Transverse colon (tissue), 4 donors: ENCODE data around the gene CCDC85C.

ENCODE experiments used
- EP300 ChIP-seq: sonication (generic); formaldehyde crosslinking; IDR thresholded peaks from one replicate; pipeline ENCODE4 v1.6.1; 2017; ENCODE audit warnings: antibody characterized with exemption, low read depth
- POLR2A ChIP-seq: fragments of 450-650 bp; IDR thresholded peaks from one replicate; pipeline ENCODE4 v1.6.1; 2016; ENCODE audit warnings: antibody characterized with exemption, mild to moderate bottlenecking, moderate library complexity
- POLR2AphosphoS5 ChIP-seq, 3 donors: sonication (generic); formaldehyde crosslinking; IDR thresholded peaks; one replicate each; pipeline ENCODE4 v1.6.1; 2016; ENCODE audit warnings: antibody characterized with exemption in 3 of 3
- TF ChIP-seq, protein P1 (sequence below), 5 experiments: fragments of 200-600 bp in 3 of 5; fragments of 450-650 bp in 2 of 5; sonication (generic) in 3 of 5; IDR thresholded peaks; 1 replicate in 2 of 5; 2 replicates in 3 of 5; pipeline ENCODE4 v1.5.1; 2016 to 2017; ENCODE audit warnings: antibody characterized with exemption in 5 of 5, inconsistent platforms in 3 of 5, mild to moderate bottlenecking in 2 of 5, moderate library complexity in 1 of 5

DNA sequence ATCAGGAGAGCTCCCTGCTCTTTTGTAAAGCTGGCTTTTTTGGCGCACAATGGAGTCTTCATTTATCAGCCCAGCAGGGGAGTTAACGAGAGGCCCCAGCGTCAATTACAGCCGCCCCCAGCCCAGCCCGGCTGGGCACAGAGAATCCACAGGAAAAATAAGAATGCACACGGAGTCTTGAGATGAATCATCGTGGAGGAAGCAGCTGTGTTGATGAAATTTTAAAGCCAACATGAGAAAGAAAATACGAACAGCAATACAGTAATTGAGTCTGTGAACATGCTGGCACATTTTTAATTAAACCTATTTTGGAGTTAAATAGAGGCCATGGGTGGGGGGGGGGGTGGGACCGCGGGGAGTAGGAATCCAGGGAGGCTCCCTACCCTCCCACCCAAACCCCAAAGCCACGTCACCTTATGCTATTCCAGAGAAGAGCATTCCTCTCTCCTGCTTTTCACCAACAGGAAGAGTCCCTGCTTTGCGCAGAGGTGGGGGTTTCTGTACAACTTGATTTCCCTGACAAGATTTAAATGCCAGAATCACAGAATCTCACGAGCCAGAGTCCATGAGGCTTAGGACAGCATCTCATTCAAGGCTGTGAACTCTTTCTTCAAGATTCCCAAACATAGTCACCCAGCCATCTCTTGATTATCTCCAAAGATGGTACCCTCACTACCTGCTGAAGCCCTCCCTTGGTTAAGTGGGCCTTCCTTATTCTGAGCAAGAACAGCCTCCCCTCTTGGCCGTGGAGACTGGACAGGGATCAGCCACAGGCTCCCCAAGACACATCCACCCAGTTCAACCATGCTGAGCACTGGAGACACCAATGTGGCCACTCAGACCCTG is 72.5 kb downstream of the CCDC85C start:
- TF ChIP-seq, protein P1, sequence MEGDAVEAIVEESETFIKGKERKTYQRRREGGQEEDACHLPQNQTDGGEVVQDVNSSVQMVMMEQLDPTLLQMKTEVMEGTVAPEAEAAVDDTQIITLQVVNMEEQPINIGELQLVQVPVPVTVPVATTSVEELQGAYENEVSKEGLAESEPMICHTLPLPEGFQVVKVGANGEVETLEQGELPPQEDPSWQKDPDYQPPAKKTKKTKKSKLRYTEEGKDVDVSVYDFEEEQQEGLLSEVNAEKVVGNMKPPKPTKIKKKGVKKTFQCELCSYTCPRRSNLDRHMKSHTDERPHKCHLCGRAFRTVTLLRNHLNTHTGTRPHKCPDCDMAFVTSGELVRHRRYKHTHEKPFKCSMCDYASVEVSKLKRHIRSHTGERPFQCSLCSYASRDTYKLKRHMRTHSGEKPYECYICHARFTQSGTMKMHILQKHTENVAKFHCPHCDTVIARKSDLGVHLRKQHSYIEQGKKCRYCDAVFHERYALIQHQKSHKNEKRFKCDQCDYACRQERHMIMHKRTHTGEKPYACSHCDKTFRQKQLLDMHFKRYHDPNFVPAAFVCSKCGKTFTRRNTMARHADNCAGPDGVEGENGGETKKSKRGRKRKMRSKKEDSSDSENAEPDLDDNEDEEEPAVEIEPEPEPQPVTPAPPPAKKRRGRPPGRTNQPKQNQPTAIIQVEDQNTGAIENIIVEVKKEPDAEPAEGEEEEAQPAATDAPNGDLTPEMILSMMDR (IDR thresholded peaks at IDR 0.05): no peak
- TF ChIP-seq POLR2A (no peak), POLR2AphosphoS5 (IDR thresholded peaks at IDR 0.05) (no peak), EP300 (no peak)
